Ectodermal cell (in vitro differentiated cells): ENCODE data around the gene CYTL1.

Experiments
- H3K27ac ChIP-seq: 2 replicates; pipeline ENCODE4 v1.7.0; 2013; ENCODE audit warnings: mild to moderate bottlenecking, low read depth, low read length; ENCODE audit not compliant: insufficient read depth, poor library complexity, severe bottlenecking
- H3K27me3 ChIP-seq: 2 replicates; pipeline ENCODE4 v1.7.0; 2013; ENCODE audit warnings: mild to moderate bottlenecking, low read length; ENCODE audit not compliant: insufficient read depth, control insufficient read depth, poor library complexity, severe bottlenecking
- H3K36me3 ChIP-seq: one replicate; pipeline ENCODE4 v1.7.0; 2013; ENCODE audit warnings: low read length; ENCODE audit not compliant: control insufficient read depth, insufficient read depth
- H3K4me1 ChIP-seq: one replicate; pipeline ENCODE4 v1.7.0; 2013; ENCODE audit warnings: low read length; ENCODE audit not compliant: control insufficient read depth, insufficient read depth
- H3K4me3 ChIP-seq: 2 replicates; pipeline ENCODE4 v1.7.0; 2013; ENCODE audit warnings: low read depth, low read length, control low read depth; ENCODE audit not compliant: insufficient read depth
- H3K9me3 ChIP-seq: 2 replicates; pipeline ENCODE4 v1.7.0; 2013; ENCODE audit warnings: mild to moderate bottlenecking, low read length, moderate library complexity; ENCODE audit not compliant: control insufficient read depth
- WGBS, 2 experiments: methylation state at CpG; one replicate each; pipeline ENCODE4 v1.1.7; 2013; ENCODE audit warnings: missing lambda C conversion rate in 2 of 2; 5-methylcytosine and 5-hydroxymethylcytosine counted together

CYTL1 gene

DNA sequence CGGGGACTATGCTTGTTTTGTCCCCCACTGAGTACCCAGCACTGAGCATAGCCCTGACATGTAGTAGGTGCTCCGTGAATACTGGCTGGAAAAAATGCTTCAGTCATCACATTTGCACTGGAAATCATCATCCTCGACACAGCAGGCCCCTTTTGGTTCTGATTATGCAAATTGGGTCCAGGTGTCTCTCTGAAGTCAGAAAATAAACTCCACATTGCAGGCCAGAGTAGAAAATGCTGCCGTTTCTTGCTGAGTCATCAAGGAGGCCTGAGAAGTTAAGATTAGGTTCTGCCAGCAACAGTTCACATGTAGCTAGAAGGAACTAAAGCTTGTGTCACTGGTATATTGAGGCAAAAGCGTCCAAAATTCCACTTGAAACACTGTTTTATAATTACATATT lies 17.0 kb upstream of the CYTL1 start:
- Histone ChIP-seq H3K4me1 (peaks cover 7% of the 10 kb centered on the region), H3K9me3 (no peaks in the 10 kb centered on the region), H3K36me3 (no peaks in the 10 kb centered on the region), H3K27ac (no peak overlapping the region), H3K4me3 (no peak overlapping the region), H3K27me3 (no peaks in the 10 kb centered on the region)
- WGBS, 2 experiments, result 82 to 84% methylated on average over 4 of the region's 5 CpGs

DNA sequence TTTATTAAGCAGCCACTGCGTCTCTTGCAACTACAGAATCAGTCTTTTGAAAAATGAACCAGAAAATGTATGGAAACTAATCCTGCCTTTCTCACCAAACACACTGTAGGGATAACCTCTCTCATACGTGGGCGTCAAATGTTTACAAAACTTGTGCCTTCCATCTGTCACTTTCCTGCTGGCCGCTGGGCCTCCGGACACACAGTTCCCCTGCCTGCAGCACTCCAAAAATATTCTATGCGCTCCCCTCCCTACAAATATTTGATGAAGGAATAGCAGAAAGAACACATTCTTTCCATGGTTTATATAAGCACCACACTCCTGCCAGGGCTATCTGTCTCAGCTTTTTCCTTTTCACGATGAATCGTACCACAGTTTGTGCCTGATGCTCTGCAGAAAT lies 14.9 kb upstream of the CYTL1 start:
- Histone ChIP-seq H3K4me1 (peaks cover 7% of the 10 kb centered on the region), H3K27me3 (no peaks in the 10 kb centered on the region), H3K27ac (no peak overlapping the region), H3K36me3 (no peaks in the 10 kb centered on the region), H3K4me3 (no peak overlapping the region), H3K9me3 (no peaks in the 10 kb centered on the region)
- 91 to 93% methylated on average over 8 of the region's 8 CpGs for WGBS, 2 experiments

DNA sequence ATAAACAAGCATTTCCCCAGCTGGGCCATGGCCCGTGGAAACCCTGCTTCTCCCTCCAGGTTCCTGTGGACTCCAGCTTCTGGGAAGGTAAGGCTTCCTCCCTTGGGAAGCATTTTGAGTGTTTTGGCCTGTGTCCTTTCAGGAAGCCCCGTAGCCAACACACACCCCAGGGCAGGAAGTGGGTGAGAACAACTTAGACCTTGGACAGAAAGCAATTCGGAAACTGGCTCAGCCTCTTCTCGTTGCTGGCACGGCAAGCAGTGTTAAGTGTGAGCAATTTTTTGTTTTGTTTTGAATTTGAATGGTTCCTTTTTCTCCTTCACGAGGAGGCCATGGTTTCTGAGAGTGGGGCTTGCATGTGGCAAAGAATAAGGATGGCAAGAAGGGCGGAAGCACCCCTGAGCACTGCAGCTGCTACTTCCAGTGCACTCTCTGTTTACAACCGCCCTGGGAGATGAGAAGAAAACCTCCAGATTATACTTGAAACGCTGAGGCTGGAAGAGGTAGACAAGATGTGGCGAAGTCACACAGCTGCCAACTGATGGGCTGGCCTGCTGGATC lies 14.1 kb upstream of the CYTL1 start:
- Histone ChIP-seq H3K36me3 (no peaks in the 10 kb centered on the region), H3K4me1 (peaks cover 7% of the 10 kb centered on the region), H3K27me3 (no peaks in the 10 kb centered on the region), H3K9me3 (no peaks in the 10 kb centered on the region), H3K4me3 (no peak overlapping the region), H3K27ac (no peak overlapping the region)
- 92 to 94% methylated on average over 10 of the region's 10 CpGs for WGBS, 2 experiments

DNA sequence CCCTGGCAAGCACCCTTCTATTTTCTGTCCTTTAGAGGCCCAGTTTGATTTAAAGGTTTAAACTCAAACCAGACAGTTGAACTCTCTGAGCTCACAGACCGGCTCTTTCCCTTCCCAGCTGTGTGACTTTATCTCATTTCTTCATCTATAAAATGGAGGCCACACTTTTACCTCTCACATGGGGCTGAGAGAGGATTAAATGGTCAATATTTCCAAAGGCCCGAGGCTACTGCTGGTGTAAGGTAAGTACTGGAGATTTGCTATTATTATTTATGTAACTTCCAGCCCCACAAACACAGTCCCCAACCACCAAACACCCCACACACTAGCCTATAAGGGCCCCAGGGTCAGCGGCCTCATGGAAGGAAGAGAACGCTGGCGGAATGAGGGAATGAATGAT lies 13.6 kb upstream of the CYTL1 start:
- no peak overlapping the region for H3K4me3 ChIP-seq
- whole genome bisulfite sequencing, 2 experiments, result 92 to 96% methylated on average over 4 of the region's 5 CpGs
- no peaks in the 10 kb centered on the region for H3K36me3 ChIP-seq
- peaks cover 7% of the 10 kb centered on the region for H3K4me1 ChIP-seq
- no peaks in the 10 kb centered on the region for H3K9me3 ChIP-seq
- H3K27me3 ChIP-seq, result no peaks in the 10 kb centered on the region
- no peak overlapping the region for H3K27ac ChIP-seq

DNA sequence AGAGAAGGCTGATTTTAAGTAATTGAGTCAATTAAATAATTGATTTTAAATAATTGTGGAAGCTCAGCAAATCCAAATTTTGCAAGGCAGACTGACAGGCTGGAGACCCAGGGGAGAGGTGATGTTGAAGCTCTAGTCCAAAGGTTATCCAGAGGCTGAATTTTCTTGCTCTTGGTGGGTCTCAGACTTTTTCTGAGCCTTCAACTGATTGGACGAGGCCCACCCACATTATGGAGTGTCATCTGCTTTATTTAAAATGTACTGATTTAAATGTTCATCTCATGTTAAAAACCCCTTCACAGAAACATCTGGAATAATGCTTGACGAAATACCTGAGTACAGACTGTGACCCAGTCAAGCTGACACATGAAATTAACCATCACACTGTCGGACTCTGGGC lies 11.7 kb upstream of the CYTL1 start:
- no peaks in the 10 kb centered on the region for H3K27me3 ChIP-seq
- 88 to 91% methylated on average over 3 of the region's 3 CpGs for WGBS, 2 experiments
- no peak overlapping the region for H3K4me3 ChIP-seq
- H3K9me3 ChIP-seq, result no peaks in the 10 kb centered on the region
- no peaks in the 10 kb centered on the region for H3K36me3 ChIP-seq
- no peak overlapping the region for H3K27ac ChIP-seq
- H3K4me1 ChIP-seq, result peaks cover 7% of the 10 kb centered on the region

DNA sequence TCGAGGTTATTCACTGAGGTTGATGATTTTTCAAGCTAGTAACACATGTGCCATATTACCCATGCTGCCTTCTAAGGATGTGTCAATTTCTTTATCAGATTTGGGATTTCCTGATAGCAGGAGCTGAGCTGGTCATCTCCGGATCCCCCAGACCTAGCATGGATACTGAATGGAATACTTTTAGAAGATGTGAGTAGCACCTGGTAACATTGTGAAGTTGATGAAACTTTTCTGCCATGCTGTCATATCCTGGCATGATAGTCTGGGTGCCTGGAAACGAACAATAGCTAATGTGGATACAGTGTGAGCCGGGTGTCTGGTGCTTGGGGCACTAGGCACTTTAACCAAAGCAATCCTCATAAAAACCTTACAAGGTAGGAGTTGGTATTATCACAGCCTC lies 11.0 kb upstream of the CYTL1 start:
- peaks cover 7% of the 10 kb centered on the region for H3K4me1 ChIP-seq
- H3K27ac ChIP-seq, result no peak overlapping the region
- no peak overlapping the region for H3K4me3 ChIP-seq

DNA sequence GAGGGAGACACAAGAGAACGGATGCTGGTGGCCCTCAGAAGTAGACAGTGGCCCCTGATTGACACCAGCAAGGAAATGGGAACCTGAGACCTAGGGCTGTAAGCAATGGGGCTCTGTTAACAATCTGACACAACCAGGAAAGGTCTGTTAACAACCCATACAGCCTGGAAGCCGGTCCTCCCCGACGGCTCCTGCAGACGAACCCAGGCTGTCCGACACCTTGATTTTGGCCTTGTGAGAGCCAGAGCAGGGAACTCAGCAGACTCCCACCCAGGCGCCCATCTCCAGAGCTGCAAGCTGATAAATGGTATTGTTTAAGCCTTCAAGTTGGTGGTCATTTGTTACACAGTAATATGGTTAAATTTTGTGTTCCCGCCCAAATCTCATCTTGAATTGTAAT lies 10.2 kb upstream of the CYTL1 start:
- Histone ChIP-seq H3K4me1 (no peaks in the 10 kb centered on the region), H3K4me3 (no peak overlapping the region), H3K36me3 (no peaks in the 10 kb centered on the region), H3K27ac (no peak overlapping the region), H3K9me3 (no peaks in the 10 kb centered on the region), H3K27me3 (no peaks in the 10 kb centered on the region)
- 93% methylated on average over 8 of the region's 8 CpGs for WGBS, 2 experiments

More for the DNA sequence above, 11.0 kb upstream of the CYTL1 start:
- Histone ChIP-seq H3K36me3 (no peaks in the 10 kb centered on the region), H3K27me3 (no peaks in the 10 kb centered on the region), H3K9me3 (no peaks in the 10 kb centered on the region)
- WGBS, 2 experiments, result 89% methylated on average over 4 of the region's 4 CpGs

DNA sequence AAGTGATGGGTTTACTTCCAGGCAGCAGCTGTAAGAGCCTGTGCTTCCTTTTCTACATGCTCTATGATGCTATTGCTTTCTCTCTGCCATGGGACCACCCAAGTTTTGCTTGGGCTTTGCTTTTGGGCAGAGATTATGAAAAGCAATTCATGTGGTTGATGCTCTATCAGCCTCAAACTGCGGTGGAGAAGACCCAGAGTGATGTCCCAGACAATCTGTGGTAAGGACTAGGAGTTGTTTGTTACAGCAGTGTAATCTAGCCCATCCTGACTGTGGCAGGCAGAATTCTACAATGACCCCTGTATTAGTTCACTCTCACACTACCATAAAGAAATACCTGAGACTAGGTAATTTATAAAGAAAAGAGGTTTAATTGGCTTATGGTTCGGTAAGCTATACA lies 9.2 kb upstream of the CYTL1 start:
- H3K27ac ChIP-seq, result no peak overlapping the region
- H3K9me3 ChIP-seq, result no peaks in the 10 kb centered on the region
- H3K4me3 ChIP-seq, result no peak overlapping the region
- WGBS, 2 experiments, result 89 to 98% methylated on average over 2 of the region's 2 CpGs
- H3K36me3 ChIP-seq, result no peaks in the 10 kb centered on the region
- H3K4me1 ChIP-seq, result no peaks in the 10 kb centered on the region
- H3K27me3 ChIP-seq, result no peaks in the 10 kb centered on the region

DNA sequence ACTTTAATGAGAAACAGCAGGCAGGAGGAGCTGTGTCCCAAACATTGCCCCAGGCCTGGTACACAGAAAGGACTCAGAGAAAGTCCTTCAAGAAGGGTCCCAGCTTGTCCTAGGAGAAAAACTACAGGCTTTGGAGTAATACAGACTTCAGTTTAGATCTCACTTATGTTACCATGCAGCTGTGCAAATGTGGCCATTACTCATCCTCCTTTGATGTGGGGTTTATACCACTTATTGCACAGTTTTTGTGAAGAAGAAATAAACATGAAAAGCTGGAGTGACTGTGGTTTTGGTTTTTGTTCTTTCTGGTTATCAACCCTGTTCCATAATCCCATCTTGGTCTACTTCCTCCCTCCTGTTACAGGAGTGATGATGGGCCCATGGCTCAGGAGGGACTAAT lies 8.1 kb upstream of the CYTL1 start:
- H3K9me3 ChIP-seq, result no peaks in the 10 kb centered on the region
- H3K27ac ChIP-seq, result no peak overlapping the region
- H3K36me3 ChIP-seq, result no peaks in the 10 kb centered on the region
- H3K27me3 ChIP-seq, result no peaks in the 10 kb centered on the region
- H3K4me3 ChIP-seq, result no peak overlapping the region
- no peaks in the 10 kb centered on the region for H3K4me1 ChIP-seq

DNA sequence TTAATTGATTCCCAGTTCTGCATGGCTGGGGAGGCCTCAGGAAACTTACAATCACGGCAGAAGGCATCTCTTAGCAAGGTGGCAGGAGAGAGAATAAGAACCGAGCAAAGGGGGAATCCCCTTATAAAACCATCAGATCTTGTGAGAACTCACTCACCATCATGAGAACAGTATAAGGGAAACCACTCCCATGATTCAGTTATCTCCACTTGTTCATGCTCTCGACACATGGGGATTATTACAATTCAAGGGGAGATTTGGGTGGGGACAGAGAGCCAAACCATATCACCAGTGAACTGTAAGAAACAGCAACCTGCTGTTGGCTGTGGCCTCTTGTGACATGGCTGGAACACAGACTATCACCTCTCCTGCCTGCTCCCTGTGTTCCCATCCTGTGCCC lies 7.1 kb upstream of the CYTL1 start:
- H3K27me3 ChIP-seq, result no peaks in the 10 kb centered on the region
- no peaks in the 10 kb centered on the region for H3K36me3 ChIP-seq
- 89 to 91% methylated on average over 3 of the region's 3 CpGs for WGBS, 2 experiments
- H3K4me1 ChIP-seq, result no peaks in the 10 kb centered on the region
- H3K4me3 ChIP-seq, result no peak overlapping the region
- no peaks in the 10 kb centered on the region for H3K9me3 ChIP-seq
- no peak overlapping the region for H3K27ac ChIP-seq

DNA sequence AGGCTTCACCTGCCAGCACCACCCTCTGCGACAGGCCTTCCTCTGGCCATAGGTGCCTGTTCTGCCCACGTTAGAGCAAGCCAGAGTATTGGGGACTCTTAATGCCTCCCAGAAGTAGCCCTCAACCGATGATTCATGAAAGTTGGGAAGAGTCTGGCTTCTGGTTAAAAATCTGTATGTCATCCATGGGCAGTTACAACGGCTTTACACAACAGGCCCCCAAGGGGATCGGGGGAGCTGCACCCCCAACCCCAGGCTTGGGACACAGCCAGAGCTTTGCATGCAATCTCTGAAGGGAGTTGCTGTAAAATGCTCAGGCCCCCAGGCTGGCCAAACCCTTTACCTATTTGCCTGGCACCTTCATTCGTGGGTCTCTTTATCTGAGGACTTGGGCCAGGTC lies 5.4 kb upstream of the CYTL1 start:
- Histone ChIP-seq H3K27me3 (no peaks in the 10 kb centered on the region), H3K4me3 (no peak overlapping the region), H3K4me1 (no peaks in the 10 kb centered on the region), H3K9me3 (no peaks in the 10 kb centered on the region), H3K36me3 (no peaks in the 10 kb centered on the region), H3K27ac (no peak overlapping the region)
- 90 to 94% methylated on average over 6 of the region's 6 CpGs for WGBS, 2 experiments
